ENCODE data around the gene PEMT.

GRCh38 chr17:17598003-17598402, 6.5 kb upstream of the PEMT start:
- no peak for TF ChIP-seq CTCF (conservative IDR thresholded peaks at IDR 0.05; ENCODE audit: low read depth, low read length)
- TF ChIP-seq EZH2 (IDR thresholded peaks at IDR 0.05; ENCODE audit: borderline replicate concordance, low read depth, low read length, poor library complexity, severe bottlenecking) = no peak

All from A673 (cell line).